ENCODE results near the gene SIGLEC9. TPM values are rescaled to one million over a fixed set of nuclear protein-coding genes. Genes with fewer than 3 reads are reported as not detected.

Gene SIGLEC9
- total RNA-seq, 1 experiment from 2014 or later, result not detected

GRCh38 chr19:51128227-51128626, 3.5 kb downstream of the SIGLEC9 start:
- ATAC-seq, result no peak
- no peak for DNase-seq (ENCODE audit: low spot score)
- ChIA-PET POLR2A (no interaction called here), CTCF (interaction anchor here (1.1 kb wide), 2 partner anchors 17 to 34 kb away, joined by 3 to 4 read pairs; no protein-coding TSS in a partner anchor)
- Mint-ChIP-seq H3K27me3 (ENCODE audit: low read depth) (peaks cover 6% of the 10 kb centered on the region; the same call in 1 of the 2 replicates), H3K9me3 (no peaks in the 10 kb centered on the region), H3K4me1 (peaks cover 4% of the 10 kb centered on the region; the same call in 1 of the 2 replicates), H3K4me3 (no peak overlapping the region), H3K27ac (no peak overlapping the region), H3K36me3 (no peaks in the 10 kb centered on the region)
- TF ChIP-seq ZNF138 (CRISPR knock-in tag; conservative IDR thresholded peaks at IDR 0.05), result no peak
- TF ChIP-seq NFE2L1 (CRISPR knock-in tag; IDR thresholded peaks at IDR 0.05), result no peak
- no peak for TF ChIP-seq ZNF281 (CRISPR knock-in tag; IDR thresholded peaks at IDR 0.05)

- no peak for TF ChIP-seq CDX4 (CRISPR knock-in tag; IDR thresholded peaks at IDR 0.05; ENCODE audit: borderline replicate concordance)
- H3K4me3 Mint-ChIP-seq, result no peak overlapping the region
- CTCF ChIA-PET, result interaction anchor here (0.6 to 1.1 kb wide), 2 partner anchors 28 to 1422 kb away, joined by 3 to 6 read pairs; no protein-coding TSS in a partner anchor
- no peaks in the 10 kb centered on the region for H3K9me3 Mint-ChIP-seq
- DNase-seq (ENCODE audit: low spot score), result no peak
- H3K36me3 Mint-ChIP-seq, result no peaks in the 10 kb centered on the region
- H3K27me3 Mint-ChIP-seq (ENCODE audit: low read depth), result peaks cover 6% of the 10 kb centered on the region; the same call in 1 of the 2 replicates
- POLR2A ChIA-PET, result no interaction called here
- no peak overlapping the region for H3K27ac Mint-ChIP-seq
- ATAC-seq, result no peak
- peaks cover 4% of the 10 kb centered on the region; the same call in 1 of the 2 replicates for H3K4me1 Mint-ChIP-seq
These were observed 5.0 kb downstream of the SIGLEC9 start for GRCh38 chr19:51129716-51130115.

- no peak overlapping the region for H3K4me3 Mint-ChIP-seq
- no peak for ATAC-seq
- peaks cover 5% of the 10 kb centered on the region; the same call in 1 of the 2 replicates for H3K4me1 Mint-ChIP-seq
- H3K36me3 Mint-ChIP-seq, result no peaks in the 10 kb centered on the region
- no peak for DNase-seq (ENCODE audit: low spot score)
- peaks cover 6% of the 10 kb centered on the region; the same call in 1 of the 2 replicates for H3K27me3 Mint-ChIP-seq (ENCODE audit: low read depth)
- H3K9me3 Mint-ChIP-seq, result no peaks in the 10 kb centered on the region
- CTCF ChIA-PET, result interaction anchor here (1.0 to 1.5 kb wide), 2 partner anchors 26 to 127 kb away, joined by 3 to 7 read pairs; no protein-coding TSS in a partner anchor
- TF ChIP-seq USF2 (CRISPR knock-in tag; IDR thresholded peaks at IDR 0.05) (no peak), NFATC4 (CRISPR knock-in tag; IDR thresholded peaks at IDR 0.05) (no peak), TCF7 (CRISPR knock-in tag; IDR thresholded peaks at IDR 0.05; ENCODE audit: low read depth) (no peak), STAT6 (CRISPR knock-in tag; conservative IDR thresholded peaks at IDR 0.05; ENCODE audit: low read depth) (no peak), ESRRA (CRISPR knock-in tag; IDR thresholded peaks at IDR 0.05; ENCODE audit: borderline replicate concordance) (no peak), JAZF1 (CRISPR knock-in tag; IDR thresholded peaks at IDR 0.05) (no peak), HMGXB4 (CRISPR knock-in tag; IDR thresholded peaks at IDR 0.05) (no peak), ELF4 (CRISPR knock-in tag; IDR thresholded peaks at IDR 0.05; ENCODE audit: low read depth) (no peak), TP53 (CRISPR knock-in tag; IDR thresholded peaks at IDR 0.05) (no peak), CREB1 (CRISPR knock-in tag; IDR thresholded peaks at IDR 0.05) (no peak), FOXP4 (CRISPR knock-in tag; IDR thresholded peaks at IDR 0.05) (no peak), NR3C1 (CRISPR knock-in tag; conservative IDR thresholded peaks at IDR 0.05; ENCODE audit: low read depth) (no peak)
- POLR2A ChIA-PET, result no interaction called here
- no peak overlapping the region for H3K27ac Mint-ChIP-seq
These were observed 7.3 kb downstream of the SIGLEC9 start for GRCh38 chr19:51131780-51132680.
